IMR-90 (cell line): ENCODE data around the gene HSPA6. TPM values are rescaled to one million over a fixed set of nuclear protein-coding genes. Genes with fewer than 3 reads are reported as not detected.
"Not testable (repeated sequence)": the region's sequence is repeated elsewhere in the genome, so short reads cannot be mapped to it uniquely, and the experiment has no call there.

Source experiments
- ATAC-seq: fragments of 200-7000 bp; cut with Tn5 transposase; 2 replicates; pipeline ENCODE4 v1.9.1; 2020; ENCODE audit warnings: low read depth, mild to moderate bottlenecking, moderate library complexity
- BruUV-seq: library from RNA; stranded (reverse); fragments of 400-500 nt; replicated peaks from 2 replicates; lab custom pipeline; 2021; lab: Mats Ljungman, UMichigan
- CTCF ChIA-PET: fragments of 300-600 bp; formaldehyde crosslinking; extraction: SDS; loops from one replicate; lab custom pipeline; 2021; ENCODE audit warnings: antibody characterized with exemption; lab: Yijun Ruan, JAX
- POLR2A ChIA-PET: fragments of 300-600 bp; sonication (Branson Sonifier 250); formaldehyde crosslinking; loops from one replicate; lab custom pipeline; 2022; ENCODE audit warnings: antibody characterized with exemption; ENCODE audit not compliant: unreplicated experiment; lab: Charles Lee
- DNase-seq: peaks from one replicate; pipeline ENCODE4 v3.0.0; 2013
- H2AFZ ChIP-seq: replicated peaks from 2 replicates; pipeline ENCODE3; 2013; ENCODE audit warnings: low read length, mild to moderate bottlenecking; ENCODE audit not compliant: poor library complexity
- H2AK5ac ChIP-seq: 2 replicates; pipeline ENCODE4 v1.6.1; 2013; ENCODE audit warnings: low read depth, low read length, inconsistent platforms
- H2AK9ac ChIP-seq: replicated peaks from 2 replicates; pipeline ENCODE3; 2013; ENCODE audit warnings: mild to moderate bottlenecking, low read depth, low read length, moderate library complexity; ENCODE audit not compliant: poor library complexity
- H2BK120ac ChIP-seq: 2 replicates; pipeline ENCODE4 v1.6.1; 2013; ENCODE audit warnings: low read depth, low read length, inconsistent platforms
- H2BK15ac ChIP-seq: 3 replicates; pipeline ENCODE4 v1.6.1; 2013; ENCODE audit warnings: low read depth, low read length, inconsistent platforms
- H2BK20ac ChIP-seq: 2 replicates; pipeline ENCODE4 v1.6.1; 2013; ENCODE audit warnings: low read depth, mild to moderate bottlenecking, inconsistent platforms, low read length, moderate library complexity
- H2BK5ac ChIP-seq: 2 replicates; pipeline ENCODE4 v1.6.1; 2013; ENCODE audit warnings: mild to moderate bottlenecking, low read depth, low read length, inconsistent platforms; ENCODE audit not compliant: poor library complexity, severe bottlenecking
- H3K14ac ChIP-seq: replicated peaks from 2 replicates; pipeline ENCODE4 v1.6.1; 2013; ENCODE audit warnings: low read depth, low read length, inconsistent platforms
- H3K18ac ChIP-seq: 2 replicates; pipeline ENCODE4 v1.6.1; 2013; ENCODE audit warnings: low read depth, low read length, control low read depth
- H3K23ac ChIP-seq: 2 replicates; pipeline ENCODE4 v1.6.1; 2013; ENCODE audit warnings: low read depth, low read length, inconsistent platforms
- H3K27ac ChIP-seq: 2 replicates; pipeline ENCODE4 v1.5.1; 2013; ENCODE audit warnings: mild to moderate bottlenecking, control low read depth, low read length; ENCODE audit not compliant: insufficient read depth
- H3K27me3 ChIP-seq: 2 replicates; pipeline ENCODE4 v1.6.1; 2013; ENCODE audit warnings: low read length; ENCODE audit not compliant: control insufficient read depth, insufficient read depth
- H3K36me3 ChIP-seq: 2 replicates; pipeline ENCODE4 v1.6.1; 2013; ENCODE audit warnings: low read length, mixed read lengths; ENCODE audit not compliant: control insufficient read depth, insufficient read depth
- H3K4ac ChIP-seq: 2 replicates; pipeline ENCODE4 v1.6.1; 2013; ENCODE audit warnings: low read depth, low read length, inconsistent platforms
- H3K4me1 ChIP-seq: 2 replicates; pipeline ENCODE4 v1.6.1; 2013; ENCODE audit warnings: low read length, mixed read lengths; ENCODE audit not compliant: control insufficient read depth, insufficient read depth
- H3K4me2 ChIP-seq: 2 replicates; pipeline ENCODE4 v1.6.1; 2013; ENCODE audit warnings: low read depth, mild to moderate bottlenecking, control low read depth, low read length, moderate library complexity
- H3K4me3 ChIP-seq: 2 replicates; pipeline ENCODE4 v1.5.1; 2013; ENCODE audit warnings: low read depth, mild to moderate bottlenecking, control low read depth, low read length, moderate library complexity; ENCODE audit not compliant: insufficient read depth
- H3K56ac ChIP-seq: 2 replicates; pipeline ENCODE4 v1.6.1; 2013; ENCODE audit warnings: low read length, inconsistent platforms; ENCODE audit not compliant: insufficient read depth; ENCODE audit errors: extremely low read depth
- H3K79me1 ChIP-seq, 2 experiments: 2 replicates each; pipeline ENCODE4 v1.6.1; 2013; ENCODE audit warnings: low read length in 2 of 2, inconsistent platforms in 1 of 2, low read depth in 1 of 2
- H3K9ac ChIP-seq: 2 replicates; pipeline ENCODE4 v1.6.1; 2013; ENCODE audit warnings: low read depth, low read length, control low read depth
- H3K9me1 ChIP-seq: 2 replicates; pipeline ENCODE4 v1.6.1; 2013; ENCODE audit warnings: low read length, inconsistent platforms; ENCODE audit not compliant: insufficient read depth
- H3K9me3 ChIP-seq: 2 replicates; pipeline ENCODE4 v1.6.1; 2013; ENCODE audit warnings: low read length; ENCODE audit not compliant: control insufficient read depth, insufficient read depth
- H4K20me1 ChIP-seq: 2 replicates; pipeline ENCODE4 v1.6.1; 2013; ENCODE audit warnings: low read length, inconsistent platforms; ENCODE audit not compliant: insufficient read depth
- H4K5ac ChIP-seq: 2 replicates; pipeline ENCODE4 v1.6.1; 2013; ENCODE audit warnings: mild to moderate bottlenecking, low read depth, low read length, control low read depth
- H4K8ac ChIP-seq, 2 experiments: 2 replicates each; pipeline ENCODE4 v1.6.1; 2013; ENCODE audit warnings: low read depth in 2 of 2, low read length in 2 of 2, control low read depth in 1 of 2, inconsistent platforms in 1 of 2
- H4K91ac ChIP-seq: 2 replicates; pipeline ENCODE4 v1.6.1; 2013; ENCODE audit warnings: low read depth, low read length, inconsistent platforms; ENCODE audit not compliant: insufficient read depth
- WGBS, 2 experiments: methylation state at CpG; one replicate each; pipeline versions ENCODE4 v1.1.5 to v1.1.7; 2013; ENCODE audit warnings: missing lambda C conversion rate in 2 of 2; ENCODE audit not compliant: insufficient read length in 1 of 2; ENCODE audit errors: extremely low coverage in 2 of 2; 5-methylcytosine and 5-hydroxymethylcytosine counted together
- dilution Hi-C: fragments of 300-500 bp; cut with HindIII; formaldehyde crosslinking; loops from one replicate; pipeline ENCODE4 v1.14.3; 2018; ENCODE audit warnings: low sequenced_read_pairs; ENCODE audit not compliant: unreplicated experiment
- in situ Hi-C: fragments of 300-500 bp; cut with MboI; formaldehyde crosslinking; loops from 3 replicates; pipeline ENCODE4 v1.14.3; 2019; ENCODE audit warnings: low sequenced_read_pairs, inconsistent platforms, mixed read lengths
- intact Hi-C: fragments of 100-400 bp; cut with micrococcal nuclease; formaldehyde crosslinking; loops from 2 replicates; pipeline ENCODE4 v1.10.0; 2022
- polyA plus RNA-seq, 3 experiments: library from polyadenylated mRNA; depleted of rRNA; stranded (reverse); fragments of >200 nt; gene quantifications; 2 replicates each; pipeline ENCODE4 v1.2.3, GENCODE V29; 2012; ENCODE audit warnings: low replicate concordance in 1 of 3
- total RNA-seq: library from RNA; depleted of rRNA; stranded (reverse); fragments of >200 nt; gene quantifications from 2 replicates; pipeline ENCODE4 v1.2.3, GENCODE V29; 2012

HSPA6 gene
- total and polyA plus RNA-seq, 2 of the 4 experiments (the other 2 are of a cell fraction), result 0.54 to 0.67 TPM

GRCh38 chr1:161547995-161548741, 23.8 kb downstream of the HSPA6 start:
- in situ Hi-C loops, result loop anchor here (10.0 kb wide), 1 partner anchor 187 kb away; no protein-coding TSS in a partner anchor
- H2BK120ac ChIP-seq, H3K4me3 ChIP-seq, H3K27ac ChIP-seq, H3K9me3 ChIP-seq, H4K20me1 ChIP-seq, intact Hi-C loops, H3K36me3 ChIP-seq, dilution Hi-C loops, H3K9me1 ChIP-seq, H2BK5ac ChIP-seq, H3K4me1 ChIP-seq, DNase-seq, H3K4me2 ChIP-seq, H3K18ac ChIP-seq, H3K14ac ChIP-seq, H3K9ac ChIP-seq, ATAC-seq, H3K4ac ChIP-seq, H4K91ac ChIP-seq, H2AFZ ChIP-seq, H2BK20ac ChIP-seq, POLR2A ChIA-PET, H3K27me3 ChIP-seq, H4K5ac ChIP-seq, BruUV-seq, CTCF ChIA-PET, H2BK15ac ChIP-seq, H4K8ac ChIP-seq, H3K56ac ChIP-seq, H3K23ac ChIP-seq, H2AK9ac ChIP-seq, H3K79me1 ChIP-seq, H2AK5ac ChIP-seq: not testable (repeated sequence)
- no CpG with 5 or more reads among the region's 8 CpGs for WGBS, 2 experiments

DNA sequence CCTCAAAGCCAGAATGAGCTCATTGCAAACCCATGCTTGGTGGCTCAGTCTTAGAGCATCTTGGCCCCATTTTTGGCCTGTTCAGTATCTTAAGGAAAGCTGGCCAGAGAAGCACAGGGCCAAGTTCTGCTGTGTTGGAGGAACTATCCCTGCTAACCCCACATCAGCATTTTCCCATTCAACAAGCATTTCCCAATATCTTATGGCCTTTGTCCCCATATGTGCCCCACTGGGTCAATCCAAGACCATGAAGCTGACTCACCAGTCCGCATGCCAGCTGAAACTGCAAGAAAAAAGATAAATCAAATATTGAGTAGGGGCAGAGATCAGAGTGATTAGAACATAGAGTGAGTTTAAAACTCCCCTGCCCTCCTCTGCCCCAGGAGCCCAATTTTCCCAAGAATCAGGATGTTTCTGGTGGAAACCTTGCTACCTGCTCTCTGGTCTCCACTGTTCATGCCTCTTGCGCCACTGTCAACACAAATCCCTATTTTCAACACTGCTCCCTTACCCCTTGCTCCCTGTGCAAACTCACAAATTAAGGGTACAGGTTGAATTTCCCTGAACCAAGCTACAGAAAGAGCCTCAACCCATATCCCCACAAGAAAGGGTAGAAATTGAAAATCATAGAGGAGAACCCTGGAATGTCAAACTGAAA, 24.5 kb downstream of the HSPA6 start:
- H3K9me1 ChIP-seq, H4K20me1 ChIP-seq, H3K23ac ChIP-seq, ATAC-seq, H2AK5ac ChIP-seq, BruUV-seq, H3K27me3 ChIP-seq, H3K4ac ChIP-seq, H2AFZ ChIP-seq, H2BK20ac ChIP-seq, POLR2A ChIA-PET, H2BK120ac ChIP-seq, H3K36me3 ChIP-seq, H3K4me2 ChIP-seq, H3K27ac ChIP-seq, H3K79me1 ChIP-seq, H3K18ac ChIP-seq, H4K5ac ChIP-seq, H3K4me1 ChIP-seq, H2BK15ac ChIP-seq, dilution Hi-C loops, H3K9ac ChIP-seq, H3K14ac ChIP-seq, H2BK5ac ChIP-seq, CTCF ChIA-PET, H3K9me3 ChIP-seq, H3K4me3 ChIP-seq, H4K8ac ChIP-seq, DNase-seq, H2AK9ac ChIP-seq, H4K91ac ChIP-seq, H3K56ac ChIP-seq, intact Hi-C loops: not testable (repeated sequence)
- in situ Hi-C loops, result loop anchor here (10.0 kb wide), 1 partner anchor 186 kb away; no protein-coding TSS in a partner anchor
- no CpG with 5 or more reads among the region's 2 CpGs for WGBS, 2 experiments
